ENCODE measurements around the gene CIRBP.

DNA sequence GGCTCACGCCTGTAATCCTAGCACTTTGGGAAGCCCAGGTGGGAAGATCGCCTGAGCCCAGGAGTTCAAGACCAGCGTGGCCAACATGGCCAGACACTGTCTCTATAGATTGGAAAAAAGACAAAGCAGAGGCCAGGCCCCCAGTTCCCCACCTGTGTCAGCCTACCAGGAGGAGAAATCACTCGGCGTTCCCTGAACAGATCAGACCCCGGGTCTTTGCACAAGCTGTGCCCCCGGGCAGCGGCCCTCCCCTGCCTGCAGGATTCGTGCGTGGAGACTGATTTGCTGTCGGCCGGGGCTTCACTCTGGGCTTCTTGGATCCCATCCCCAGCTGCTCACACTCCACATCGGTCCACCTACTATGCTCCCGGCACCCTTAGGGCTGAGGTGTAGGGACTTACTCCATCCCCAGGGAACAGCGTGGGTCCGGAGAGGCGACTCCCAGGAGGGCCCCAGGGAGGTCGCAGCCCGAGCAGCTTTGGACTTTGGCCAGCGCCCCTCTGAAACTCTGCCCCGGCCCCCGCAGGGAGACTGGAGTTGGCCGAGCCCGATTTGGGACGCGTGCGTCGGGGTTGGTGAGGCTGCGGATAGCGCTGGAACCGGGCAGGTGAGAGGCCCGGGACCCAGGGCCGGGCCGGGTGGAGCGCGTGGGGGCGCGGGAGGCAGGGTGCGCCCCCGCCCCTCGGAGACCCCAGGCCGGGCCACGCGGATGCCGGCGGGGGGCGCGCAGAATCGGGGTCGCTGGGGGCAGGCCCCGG, 16.0 kb downstream of the CIRBP start:
- TF ChIP-seq, protein P1, sequence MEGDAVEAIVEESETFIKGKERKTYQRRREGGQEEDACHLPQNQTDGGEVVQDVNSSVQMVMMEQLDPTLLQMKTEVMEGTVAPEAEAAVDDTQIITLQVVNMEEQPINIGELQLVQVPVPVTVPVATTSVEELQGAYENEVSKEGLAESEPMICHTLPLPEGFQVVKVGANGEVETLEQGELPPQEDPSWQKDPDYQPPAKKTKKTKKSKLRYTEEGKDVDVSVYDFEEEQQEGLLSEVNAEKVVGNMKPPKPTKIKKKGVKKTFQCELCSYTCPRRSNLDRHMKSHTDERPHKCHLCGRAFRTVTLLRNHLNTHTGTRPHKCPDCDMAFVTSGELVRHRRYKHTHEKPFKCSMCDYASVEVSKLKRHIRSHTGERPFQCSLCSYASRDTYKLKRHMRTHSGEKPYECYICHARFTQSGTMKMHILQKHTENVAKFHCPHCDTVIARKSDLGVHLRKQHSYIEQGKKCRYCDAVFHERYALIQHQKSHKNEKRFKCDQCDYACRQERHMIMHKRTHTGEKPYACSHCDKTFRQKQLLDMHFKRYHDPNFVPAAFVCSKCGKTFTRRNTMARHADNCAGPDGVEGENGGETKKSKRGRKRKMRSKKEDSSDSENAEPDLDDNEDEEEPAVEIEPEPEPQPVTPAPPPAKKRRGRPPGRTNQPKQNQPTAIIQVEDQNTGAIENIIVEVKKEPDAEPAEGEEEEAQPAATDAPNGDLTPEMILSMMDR (IDR thresholded peaks at IDR 0.05; ENCODE audit: low read depth, low read length): no peak
- TF ChIP-seq EZH2phosphoT487 (IDR thresholded peaks at IDR 0.05; ENCODE audit: low read depth): no peak
